Stimulated activated CD4-positive, alpha-beta T cell treated with anti-CD3 and anti-CD28 coated beads, Interleukin-4, amount 100 ng/mL, for 24 hours (primary cell): ENCODE data around the gene HOXA13.

ENCODE experiments used
- DNase-seq: peaks from one replicate; pipeline ENCODE4 v3.0.0-alpha.2; 2020

Gene HOXA13

GRCh38 chr7:27191833-27192545 lies 7.9 kb downstream of the HOXA13 start:
- no peak for DNase-seq

GRCh38 chr7:27191161-27191731 lies 8.6 kb downstream of the HOXA13 start:
- no peak for DNase-seq

GRCh38 chr7:27189997-27190748 lies 9.7 kb downstream of the HOXA13 start:
- DNase-seq = no peak

GRCh38 chr7:27189295-27189996 lies 10.4 kb downstream of the HOXA13 start:
- no peak for DNase-seq

GRCh38 chr7:27188386-27189294 lies 11.3 kb downstream of the HOXA13 start:
- no peak for DNase-seq

GRCh38 chr7:27187475-27188385 lies 12.2 kb downstream of the HOXA13 start:
- no peak for DNase-seq

GRCh38 chr7:27186668-27187474 lies 13.0 kb downstream of the HOXA13 start:
- no peak for DNase-seq

- DNase-seq = no peak
These were observed 13.8 kb downstream of the HOXA13 start for GRCh38 chr7:27185854-27186667.

- DNase-seq = no peak
These were observed 14.7 kb downstream of the HOXA13 start, which contains the start of gene HOXA11 for GRCh38 chr7:27185013-27185853. Gene HOXA11 (minus strand): TSS chr7:27185232. CDS start chr7:27185144, 88 bp downstream.

GRCh38 chr7:27184337-27185012 lies 15.4 kb downstream of the HOXA13 start:
- DNase-seq = no peak

- no peak for DNase-seq
These were observed 16.1 kb downstream of the HOXA13 start for GRCh38 chr7:27183682-27184336.

GRCh38 chr7:27182861-27183681 lies 16.8 kb downstream of the HOXA13 start:
- DNase-seq = no peak

- no peak for DNase-seq
These were observed 17.5 kb downstream of the HOXA13 start for GRCh38 chr7:27182285-27182841.

GRCh38 chr7:27181795-27182275 lies 18.1 kb downstream of the HOXA13 start:
- DNase-seq = no peak
